ENCODE data around the gene CBY1. TPM values are rescaled to one million over a fixed set of nuclear protein-coding genes. Genes with fewer than 3 reads are reported as not detected.
A peak's percentile ranks its signal among the peaks of the same experiment; 100 is the strongest.

The CBY1 gene
- total RNA-seq, 2 experiments from 2014 or later: 4.6 to 7.6 TPM

- H3K4me1 ChIP-seq (ENCODE audit: insufficient read depth, low read length): peaks cover 55% of the 10 kb centered on the region
- POLR2A ChIA-PET: interaction anchor here (0.7 to 6.3 kb wide), 9 partner anchors 11 to 164 kb away, joined by 3 to 97 read pairs (median 5); partner anchors contain the start of genes CBX6, SUN2 and TOMM22
- H3K4me1 Mint-ChIP-seq (ENCODE audit: low read depth): peaks cover 81% of the 10 kb centered on the region
- peak overlapping the region; percentile 93 for H3K4me3 Mint-ChIP-seq
- ATAC-seq (ENCODE audit: poor library complexity) (no peak), DNase-seq (no peak)
- no peak overlapping the region for H3K4me3 ChIP-seq (ENCODE audit: low read length)
- H3K27me3 Mint-ChIP-seq: no peaks in the 10 kb centered on the region
- peak overlapping the region; percentile 83 for H3K27ac Mint-ChIP-seq
- peaks cover 51% of the 10 kb centered on the region for H3K36me3 Mint-ChIP-seq (ENCODE audit: low read depth)
- H3K27me3 ChIP-seq (ENCODE audit: control insufficient read depth in 1 of 2, insufficient read depth in 2 of 2, low read length in 2 of 2): no peaks in the 10 kb centered on the region
- H3K27ac ChIP-seq (ENCODE audit: low read depth in 1 of 2, low read length in 2 of 2): no peak overlapping the region
- CTCF ChIA-PET: interaction anchor here (1.0 to 4.1 kb wide), 4 partner anchors 11 to 44 kb away, joined by 3 to 27 read pairs (median 12); partner anchors contain the start of gene TOMM22
- intact Hi-C loops (cut with DNase I, micrococcal nuclease): loop anchor here in 1 of 2 experiments (2.0 to 5.0 kb wide), 2 partner anchors 47 to 84 kb away; partner anchors contain the start of genes DNAL4 and SUN2
- peaks cover 28% of the 10 kb centered on the region for H3K36me3 ChIP-seq (ENCODE audit: insufficient read depth, low read length)
- H3K9me3 ChIP-seq (ENCODE audit: control insufficient read depth in 1 of 2, insufficient read depth in 1 of 2, low read length in 2 of 2): no peaks in the 10 kb centered on the region
- no peak for TF ChIP-seq CTCF (IDR thresholded peaks at IDR 0.05)
- H3K9me3 Mint-ChIP-seq: no peaks in the 10 kb centered on the region
These were observed 51.5 kb downstream of the CBY1 start for GRCh38 chr22:38707984-38708383.

- no peaks in the 10 kb centered on the region for H3K27me3 ChIP-seq (ENCODE audit: control insufficient read depth in 1 of 2, insufficient read depth in 2 of 2, low read length in 2 of 2)
- H3K4me1 ChIP-seq (ENCODE audit: insufficient read depth, low read length): peaks cover 68% of the 10 kb centered on the region
- H3K36me3 ChIP-seq (ENCODE audit: insufficient read depth, low read length): peaks cover 29% of the 10 kb centered on the region
- intact Hi-C loops (cut with DNase I, micrococcal nuclease): loop anchor here in 1 of 2 experiments (5.0 kb wide), 1 partner anchor 83 kb away; the partner anchor contains the start of gene DNAL4
- Mint-ChIP-seq H3K27me3 (no peaks in the 10 kb centered on the region), H3K27ac (no peak overlapping the region), H3K9me3 (no peaks in the 10 kb centered on the region), H3K36me3 (ENCODE audit: low read depth) (peaks cover 62% of the 10 kb centered on the region), H3K4me3 (peak overlapping the region; percentile 79), H3K4me1 (ENCODE audit: low read depth) (peaks cover 89% of the 10 kb centered on the region)
- POLR2A ChIA-PET: interaction anchor here (0.7 to 6.3 kb wide), 4 partner anchors 10 to 43 kb away, joined by 3 to 97 read pairs (median 30); no protein-coding TSS in a partner anchor
- H3K4me3 ChIP-seq (ENCODE audit: low read length): no peak overlapping the region
- TF ChIP-seq CTCF (IDR thresholded peaks at IDR 0.05): no peak
- no peaks in the 10 kb centered on the region for H3K9me3 ChIP-seq (ENCODE audit: control insufficient read depth in 1 of 2, insufficient read depth in 1 of 2, low read length in 2 of 2)
- no peak overlapping the region for H3K27ac ChIP-seq (ENCODE audit: low read depth in 1 of 2, low read length in 2 of 2)
- CTCF ChIA-PET: interaction anchor here (4.1 kb wide), 1 partner anchor 16 kb away, joined by 22 read pairs; no protein-coding TSS in a partner anchor
- no peak for ATAC-seq (ENCODE audit: poor library complexity)
- DNase-seq: no peak
These were observed 52.9 kb downstream of the CBY1 start for GRCh38 chr22:38709306-38709705.

GRCh38 chr22:38710351-38710750, 53.9 kb downstream of the CBY1 start:
- ATAC-seq (ENCODE audit: poor library complexity) (no peak), DNase-seq (no peak)
- Mint-ChIP-seq H3K27me3 (no peaks in the 10 kb centered on the region), H3K36me3 (ENCODE audit: low read depth) (peaks cover 69% of the 10 kb centered on the region), H3K27ac (no peak overlapping the region), H3K9me3 (no peaks in the 10 kb centered on the region), H3K4me3 (no peak overlapping the region), H3K4me1 (ENCODE audit: low read depth) (peaks cover 90% of the 10 kb centered on the region)
- intact Hi-C loops (cut with DNase I, micrococcal nuclease): no loop called here
- peaks cover 33% of the 10 kb centered on the region for H3K36me3 ChIP-seq (ENCODE audit: insufficient read depth, low read length)
- H3K27me3 ChIP-seq (ENCODE audit: control insufficient read depth in 1 of 2, insufficient read depth in 2 of 2, low read length in 2 of 2): no peaks in the 10 kb centered on the region
- CTCF ChIA-PET: interaction anchor here (4.1 kb wide), 1 partner anchor 15 kb away, joined by 22 read pairs; no protein-coding TSS in a partner anchor
- no peaks in the 10 kb centered on the region for H3K9me3 ChIP-seq (ENCODE audit: control insufficient read depth in 1 of 2, insufficient read depth in 1 of 2, low read length in 2 of 2)
- H3K4me3 ChIP-seq (ENCODE audit: low read length): no peak overlapping the region
- TF ChIP-seq CTCF (IDR thresholded peaks at IDR 0.05): no peak
- POLR2A ChIA-PET: interaction anchor here (6.3 kb wide), 1 partner anchor 24 kb away, joined by 97 read pairs; no protein-coding TSS in a partner anchor
- no peak overlapping the region for H3K27ac ChIP-seq (ENCODE audit: low read depth in 1 of 2, low read length in 2 of 2)
- H3K4me1 ChIP-seq (ENCODE audit: insufficient read depth, low read length): peaks cover 68% of the 10 kb centered on the region

Measured in CD4-positive, alpha-beta T cell (primary cell).